ENCODE measurements around the gene TEX22.

DNA sequence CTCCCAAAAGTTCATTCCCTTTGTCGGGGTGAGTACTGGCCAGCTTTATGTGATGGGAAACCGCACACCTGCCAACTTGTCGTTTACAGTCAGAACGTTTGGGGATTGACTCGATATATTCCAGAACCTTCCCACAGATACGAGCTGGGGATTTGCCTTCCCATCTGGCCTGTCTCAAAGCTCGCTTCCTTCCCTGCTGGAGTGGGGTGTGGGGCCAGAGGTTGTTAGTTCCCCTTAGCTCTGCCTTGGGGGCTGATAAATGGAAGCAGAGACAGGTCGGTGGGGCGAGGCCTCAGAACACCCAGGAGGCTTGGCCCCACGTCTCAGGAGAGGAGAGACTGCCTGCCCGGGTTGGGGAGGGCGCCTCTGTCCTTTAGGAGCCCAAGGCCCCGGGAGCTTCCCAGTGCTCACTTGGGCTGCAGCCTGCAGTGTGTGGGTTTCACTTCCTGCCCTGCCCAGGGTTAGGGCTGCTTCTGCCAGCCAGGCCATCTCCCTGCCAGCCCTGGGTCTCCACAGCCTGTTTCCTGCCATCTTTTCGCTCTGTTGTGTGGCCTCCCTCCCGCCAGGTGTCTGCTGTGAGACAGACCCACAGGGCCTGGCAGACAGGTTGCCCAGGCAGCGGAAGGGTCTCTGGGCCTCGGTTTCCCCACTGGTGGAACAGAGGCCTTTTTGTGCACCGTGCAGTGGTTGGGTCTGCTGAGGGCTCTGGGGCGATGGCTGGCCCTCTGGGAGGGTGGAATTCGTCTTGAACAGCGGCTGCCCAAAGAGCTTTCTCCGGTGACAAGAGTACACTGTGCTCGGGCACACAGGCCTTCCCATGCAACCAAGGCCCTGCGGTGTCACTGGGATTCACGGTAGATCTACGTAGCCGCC, 8.1 kb upstream of the TEX22 start:
- TF ChIP-seq, protein P1, sequence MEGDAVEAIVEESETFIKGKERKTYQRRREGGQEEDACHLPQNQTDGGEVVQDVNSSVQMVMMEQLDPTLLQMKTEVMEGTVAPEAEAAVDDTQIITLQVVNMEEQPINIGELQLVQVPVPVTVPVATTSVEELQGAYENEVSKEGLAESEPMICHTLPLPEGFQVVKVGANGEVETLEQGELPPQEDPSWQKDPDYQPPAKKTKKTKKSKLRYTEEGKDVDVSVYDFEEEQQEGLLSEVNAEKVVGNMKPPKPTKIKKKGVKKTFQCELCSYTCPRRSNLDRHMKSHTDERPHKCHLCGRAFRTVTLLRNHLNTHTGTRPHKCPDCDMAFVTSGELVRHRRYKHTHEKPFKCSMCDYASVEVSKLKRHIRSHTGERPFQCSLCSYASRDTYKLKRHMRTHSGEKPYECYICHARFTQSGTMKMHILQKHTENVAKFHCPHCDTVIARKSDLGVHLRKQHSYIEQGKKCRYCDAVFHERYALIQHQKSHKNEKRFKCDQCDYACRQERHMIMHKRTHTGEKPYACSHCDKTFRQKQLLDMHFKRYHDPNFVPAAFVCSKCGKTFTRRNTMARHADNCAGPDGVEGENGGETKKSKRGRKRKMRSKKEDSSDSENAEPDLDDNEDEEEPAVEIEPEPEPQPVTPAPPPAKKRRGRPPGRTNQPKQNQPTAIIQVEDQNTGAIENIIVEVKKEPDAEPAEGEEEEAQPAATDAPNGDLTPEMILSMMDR (IDR thresholded peaks at IDR 0.05) = no peak
- TF ChIP-seq POLR2A (IDR thresholded peaks at IDR 0.05) = no peak

Measured in body of pancreas (tissue), 4 donors.